ENCODE data around the gene P4HA3.

- TF ChIP-seq CTCF (IDR thresholded peaks at IDR 0.05) (peak; percentile 48 to 65 (median 49)), POLR2A (IDR thresholded peaks at IDR 0.05; ENCODE audit: low read depth) (no peak), POLR2AphosphoS5 (IDR thresholded peaks at IDR 0.05) (peak in 1 of 2 donors; percentile 50)
Measured at GRCh38 chr11:74321487-74322188, 10.2 kb upstream of the P4HA3 start.

All from esophagus muscularis mucosa (tissue), 3 donors.